Transverse colon (tissue), 4 donors: ENCODE data around the gene PYGO2.

ENCODE experiments used
- EP300 ChIP-seq: sonication (generic); formaldehyde crosslinking; IDR thresholded peaks from one replicate; pipeline ENCODE4 v1.6.1; 2017; ENCODE audit warnings: antibody characterized with exemption, low read depth
- POLR2AphosphoS5 ChIP-seq, 3 donors: sonication (generic); formaldehyde crosslinking; IDR thresholded peaks; one replicate each; pipeline ENCODE4 v1.6.1; 2016; ENCODE audit warnings: antibody characterized with exemption in 3 of 3
- TF ChIP-seq, protein P1 (sequence below), 5 experiments: fragments of 200-600 bp in 3 of 5; fragments of 450-650 bp in 2 of 5; sonication (generic) in 3 of 5; IDR thresholded peaks; 1 replicate in 2 of 5; 2 replicates in 3 of 5; pipeline ENCODE4 v1.5.1; 2016 to 2017; ENCODE audit warnings: antibody characterized with exemption in 5 of 5, inconsistent platforms in 3 of 5, mild to moderate bottlenecking in 2 of 5, moderate library complexity in 1 of 5

DNA sequence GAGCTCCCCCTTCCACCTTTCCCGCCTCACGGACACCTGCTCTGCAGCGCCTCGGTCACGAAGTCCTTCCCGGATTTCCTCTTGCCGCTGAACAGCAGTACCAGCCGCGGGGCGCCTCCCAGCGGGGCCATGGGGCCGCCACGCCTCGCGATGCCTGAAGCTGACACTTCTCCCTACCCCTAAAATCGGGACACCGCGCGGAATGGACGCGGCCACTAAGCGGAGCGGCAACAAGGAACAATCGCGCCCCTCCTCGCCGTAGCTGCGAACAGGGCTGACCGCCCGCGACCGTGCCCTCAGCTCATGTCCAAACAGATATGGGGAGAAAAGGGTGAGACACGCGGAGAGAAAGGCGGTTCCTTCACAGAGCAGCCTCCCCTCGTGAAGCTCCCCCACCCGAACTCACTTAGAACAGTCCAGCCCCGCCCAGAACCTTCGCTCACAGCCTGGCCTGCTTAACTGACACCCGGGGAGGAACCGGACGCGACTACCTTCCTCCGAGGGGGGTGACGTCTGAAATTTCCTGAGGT is 25.0 kb downstream of the PYGO2 start, which contains the start of gene PMVK:
- TF ChIP-seq, protein P1, sequence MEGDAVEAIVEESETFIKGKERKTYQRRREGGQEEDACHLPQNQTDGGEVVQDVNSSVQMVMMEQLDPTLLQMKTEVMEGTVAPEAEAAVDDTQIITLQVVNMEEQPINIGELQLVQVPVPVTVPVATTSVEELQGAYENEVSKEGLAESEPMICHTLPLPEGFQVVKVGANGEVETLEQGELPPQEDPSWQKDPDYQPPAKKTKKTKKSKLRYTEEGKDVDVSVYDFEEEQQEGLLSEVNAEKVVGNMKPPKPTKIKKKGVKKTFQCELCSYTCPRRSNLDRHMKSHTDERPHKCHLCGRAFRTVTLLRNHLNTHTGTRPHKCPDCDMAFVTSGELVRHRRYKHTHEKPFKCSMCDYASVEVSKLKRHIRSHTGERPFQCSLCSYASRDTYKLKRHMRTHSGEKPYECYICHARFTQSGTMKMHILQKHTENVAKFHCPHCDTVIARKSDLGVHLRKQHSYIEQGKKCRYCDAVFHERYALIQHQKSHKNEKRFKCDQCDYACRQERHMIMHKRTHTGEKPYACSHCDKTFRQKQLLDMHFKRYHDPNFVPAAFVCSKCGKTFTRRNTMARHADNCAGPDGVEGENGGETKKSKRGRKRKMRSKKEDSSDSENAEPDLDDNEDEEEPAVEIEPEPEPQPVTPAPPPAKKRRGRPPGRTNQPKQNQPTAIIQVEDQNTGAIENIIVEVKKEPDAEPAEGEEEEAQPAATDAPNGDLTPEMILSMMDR (IDR thresholded peaks at IDR 0.05), result peak in 4 of 5 experiments; percentile 12 to 62 (median 35)
- TF ChIP-seq POLR2AphosphoS5 (IDR thresholded peaks at IDR 0.05) (peak; percentile 73 to 92 (median 88)), EP300 (peak; percentile 28)
